Putamen (tissue), 1 donor: ENCODE data around the gene NCKAP5.

Source experiments
- DNase-seq: peaks from one replicate; pipeline ENCODE4 v3.0.0-alpha.2; 2016; ENCODE audit warnings: low spot score

Gene NCKAP5

GRCh38 chr2:132804051-132804450 lies 764.2 kb downstream of the NCKAP5 start:
- DNase-seq = peak; percentile 63

- DNase-seq = no peak
Measured at GRCh38 chr2:132798341-132798740, 769.9 kb downstream of the NCKAP5 start.

- DNase-seq = no peak
Measured at GRCh38 chr2:132797556-132797955, 770.7 kb downstream of the NCKAP5 start.

GRCh38 chr2:132797071-132797470 lies 771.2 kb downstream of the NCKAP5 start:
- DNase-seq = no peak

GRCh38 chr2:132795220-132795619 lies 773.0 kb downstream of the NCKAP5 start:
- no peak for DNase-seq

- DNase-seq = peak; percentile 45
Measured at GRCh38 chr2:132793532-132793931, 774.7 kb downstream of the NCKAP5 start.

- no peak for DNase-seq
Measured at GRCh38 chr2:132790207-132790785, 778.0 kb downstream of the NCKAP5 start.

- no peak for DNase-seq
Measured at GRCh38 chr2:132789066-132789465, 779.2 kb downstream of the NCKAP5 start.

GRCh38 chr2:132788310-132788838 lies 779.9 kb downstream of the NCKAP5 start:
- no peak for DNase-seq

- DNase-seq = no peak
Measured at GRCh38 chr2:132783883-132784282, 784.4 kb downstream of the NCKAP5 start.

GRCh38 chr2:132782176-132782783 lies 786.0 kb downstream of the NCKAP5 start:
- peak; percentile 42 for DNase-seq

GRCh38 chr2:132780651-132781050 lies 787.6 kb downstream of the NCKAP5 start:
- no peak for DNase-seq

- DNase-seq = no peak
Measured at GRCh38 chr2:132779206-132779721, 789.0 kb downstream of the NCKAP5 start.

GRCh38 chr2:132776287-132776686 lies 792.0 kb downstream of the NCKAP5 start:
- DNase-seq = no peak

GRCh38 chr2:132774189-132774588 lies 794.1 kb downstream of the NCKAP5 start:
- DNase-seq = no peak

- DNase-seq = no peak
Measured at GRCh38 chr2:132773331-132773730, 794.9 kb downstream of the NCKAP5 start.

- DNase-seq = no peak
Measured at GRCh38 chr2:132772340-132772739, 795.9 kb downstream of the NCKAP5 start.

- DNase-seq = no peak
Measured at GRCh38 chr2:132766573-132766972, 801.7 kb downstream of the NCKAP5 start.

GRCh38 chr2:132761437-132761836 lies 806.8 kb downstream of the NCKAP5 start:
- no peak for DNase-seq

- no peak for DNase-seq
Measured at GRCh38 chr2:132760971-132761370, 807.3 kb downstream of the NCKAP5 start.

- no peak for DNase-seq
Measured at GRCh38 chr2:132760405-132760804, 807.9 kb downstream of the NCKAP5 start.

- no peak for DNase-seq
Measured at GRCh38 chr2:132758995-132759394, 809.3 kb downstream of the NCKAP5 start.

GRCh38 chr2:132757676-132758075 lies 810.6 kb downstream of the NCKAP5 start:
- no peak for DNase-seq
